ENCODE results near the gene FBXL12.
A peak's percentile ranks its signal among the peaks of the same experiment; 100 is the strongest.

- no peak for TF ChIP-seq CTCF (IDR thresholded peaks at IDR 0.05)
- peak; percentile 28 to 83 (median 80) for TF ChIP-seq POLR2A (IDR thresholded peaks at IDR 0.05)
These were observed 50.4 kb downstream of the FBXL12 start, which contains the start of gene ZNF846 for GRCh38 chr19:9768175-9769112.

Measured in body of pancreas (tissue), 4 donors.